ENCODE results near the gene PTPN18.

Gene PTPN18

GRCh38 chr2:130341562-130342019, 14.3 kb upstream of the PTPN18 start:
- DNase-seq: no peak

- DNase-seq: peak; percentile 87
These were observed 13.8 kb upstream of the PTPN18 start for GRCh38 chr2:130342020-130342532.

GRCh38 chr2:130342533-130343275, 13.2 kb upstream of the PTPN18 start, which contains the start of gene IMP4:
Gene IMP4, plus strand, starts transcription at chr2:130342897. Its CDS starts 36 bp downstream, at chr2:130342933.
- peak; percentile 91 for DNase-seq

GRCh38 chr2:130344578-130344977, 11.3 kb upstream of the PTPN18 start:
- DNase-seq: no peak

DNA sequence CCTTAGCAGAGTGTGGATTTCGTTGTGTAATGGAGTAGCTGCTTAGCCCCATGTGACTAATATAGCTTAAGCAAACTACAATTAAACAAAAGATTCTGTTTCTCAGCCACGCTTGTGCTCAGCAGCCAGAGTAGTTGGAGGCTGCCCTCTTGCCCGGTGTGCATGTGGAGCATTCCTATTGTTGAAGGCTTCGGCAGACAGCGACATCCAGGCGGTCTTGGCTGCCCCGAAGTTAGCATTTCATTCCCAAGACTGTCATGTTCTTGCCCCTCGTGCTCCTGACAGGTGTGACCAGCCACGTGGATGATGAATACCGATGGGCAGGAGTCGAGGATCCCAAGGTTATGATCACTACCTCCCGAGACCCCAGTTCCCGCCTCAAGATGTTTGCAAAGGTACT, 10.8 kb upstream of the PTPN18 start:
- no peak for DNase-seq

- no peak for DNase-seq
These were observed 10.2 kb upstream of the PTPN18 start for GRCh38 chr2:130345611-130346010.

DNA sequence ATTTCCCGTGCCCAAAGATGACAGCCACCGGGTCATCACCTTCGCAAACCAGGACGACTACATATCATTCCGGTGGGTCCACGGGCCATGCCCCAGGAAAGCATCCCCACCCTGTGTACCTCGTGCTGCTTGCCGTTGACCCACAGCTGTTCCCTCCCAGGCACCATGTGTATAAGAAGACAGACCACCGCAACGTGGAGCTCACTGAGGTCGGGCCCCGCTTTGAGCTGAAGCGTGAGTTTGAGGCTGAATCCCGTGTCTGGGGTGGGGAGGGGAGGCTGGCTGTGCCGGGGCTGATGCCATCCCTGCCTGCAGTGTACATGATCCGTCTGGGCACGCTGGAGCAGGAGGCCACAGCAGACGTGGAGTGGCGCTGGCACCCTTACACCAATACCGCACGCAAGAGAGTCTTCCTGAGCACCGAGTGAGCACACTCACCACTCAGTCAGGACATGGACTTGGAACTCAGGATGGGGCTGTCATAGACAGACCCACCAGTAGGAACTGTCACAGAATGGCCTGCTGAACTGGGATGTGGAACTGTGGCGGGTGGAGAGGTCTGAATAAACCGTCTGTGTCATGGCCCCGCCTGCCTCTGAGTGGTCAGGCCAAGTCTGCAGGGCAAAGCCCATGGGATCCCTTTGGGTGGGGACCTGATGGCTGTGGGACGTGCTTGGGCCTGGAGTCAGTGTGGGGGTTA, 9.7 kb upstream of the PTPN18 start:
- no peak for DNase-seq

DNA sequence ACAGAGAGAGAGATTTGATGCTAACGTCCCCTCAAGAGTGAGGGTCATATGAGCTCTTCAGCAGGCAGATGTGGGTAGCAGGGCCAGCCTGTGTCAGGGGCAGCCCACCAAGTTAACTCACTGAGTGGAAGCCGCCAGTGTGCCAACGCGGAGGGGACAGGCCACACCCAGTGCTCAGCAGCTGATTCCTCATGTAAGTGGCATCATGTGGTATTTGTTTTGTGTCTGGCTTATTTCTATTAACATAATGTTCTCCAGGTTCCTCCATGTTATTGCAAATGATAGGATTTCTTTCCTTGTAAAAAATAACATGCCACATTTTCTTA, 9.2 kb upstream of the PTPN18 start:
- no peak for DNase-seq

GRCh38 chr2:130347220-130347925, 8.5 kb upstream of the PTPN18 start:
- no peak for DNase-seq

GRCh38 chr2:130349174-130349573, 6.7 kb upstream of the PTPN18 start:
- DNase-seq: no peak

GRCh38 chr2:130351711-130352110, 4.1 kb upstream of the PTPN18 start:
- DNase-seq: no peak

- DNase-seq: no peak
These were observed 3.6 kb upstream of the PTPN18 start for GRCh38 chr2:130352237-130352636.

GRCh38 chr2:130353291-130354138, 2.3 kb upstream of the PTPN18 start:
- DNase-seq: no peak

- no peak for DNase-seq
These were observed 1.8 kb upstream of the PTPN18 start for GRCh38 chr2:130354139-130354428.

GRCh38 chr2:130355172-130355577, 681 bp upstream of the PTPN18 start:
- no peak for DNase-seq

DNA sequence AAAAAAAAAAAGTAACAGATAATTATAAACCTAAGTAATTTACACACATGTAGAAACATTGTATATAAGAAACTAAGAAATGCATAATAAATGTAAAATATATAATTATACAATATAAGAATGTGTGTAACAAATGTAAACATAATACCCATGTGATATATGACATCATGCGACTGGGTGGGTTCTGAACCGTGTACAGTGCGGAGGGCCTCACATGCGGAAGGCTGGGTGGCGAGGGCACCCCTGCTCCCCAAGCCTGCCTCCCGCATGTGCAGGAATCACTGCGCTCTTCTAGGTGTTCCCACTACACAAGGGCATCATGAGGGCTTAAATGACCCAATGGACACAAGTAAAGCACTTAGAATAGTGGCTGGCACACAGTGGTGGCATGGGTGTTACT, 2.0 kb downstream of the PTPN18 start:
- DNase-seq: no peak

DNA sequence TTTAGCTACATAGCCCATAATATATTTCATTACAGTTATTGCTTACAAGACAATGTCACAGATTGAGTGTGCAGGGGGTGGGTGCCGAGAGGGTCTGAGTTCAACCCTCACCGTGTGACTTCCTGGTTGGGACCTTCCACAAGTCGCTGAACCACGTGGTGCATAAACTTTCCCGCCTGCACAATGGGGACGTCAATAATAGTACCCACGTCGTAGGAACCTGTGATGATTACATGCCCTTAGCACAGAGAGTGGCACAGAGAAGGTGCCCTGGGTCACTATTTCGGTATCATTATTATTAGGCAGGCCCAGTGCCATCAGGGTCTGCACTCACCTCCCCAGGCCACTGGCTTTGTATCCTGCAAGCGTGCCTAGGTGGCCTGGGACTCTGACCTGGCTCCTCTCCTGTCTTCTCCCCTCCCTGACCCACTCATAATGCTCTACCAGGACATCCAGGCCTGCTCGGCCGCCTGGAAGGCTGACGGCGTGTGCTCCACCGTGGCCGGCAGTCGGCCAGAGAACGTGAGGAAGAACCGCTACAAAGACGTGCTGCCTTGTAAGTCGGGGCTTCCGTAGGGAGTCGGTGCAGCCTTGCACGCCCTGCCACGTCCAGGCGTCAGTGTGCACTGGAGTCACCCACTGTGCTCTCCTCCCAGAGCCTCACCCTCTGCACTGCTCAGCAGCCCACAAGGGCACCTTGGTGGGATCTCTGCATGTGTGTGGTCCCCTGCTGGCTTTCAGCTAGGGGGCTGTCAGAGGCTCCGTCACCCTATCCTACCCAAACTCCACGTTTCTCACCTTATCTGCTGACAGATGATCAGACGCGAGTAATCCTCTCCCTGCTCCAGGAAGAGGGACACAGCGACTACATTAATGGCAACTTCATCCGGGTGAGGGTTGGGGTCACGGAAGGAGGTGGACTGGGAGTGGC, 2.8 kb downstream of the PTPN18 start:
- DNase-seq: no peak

DNA sequence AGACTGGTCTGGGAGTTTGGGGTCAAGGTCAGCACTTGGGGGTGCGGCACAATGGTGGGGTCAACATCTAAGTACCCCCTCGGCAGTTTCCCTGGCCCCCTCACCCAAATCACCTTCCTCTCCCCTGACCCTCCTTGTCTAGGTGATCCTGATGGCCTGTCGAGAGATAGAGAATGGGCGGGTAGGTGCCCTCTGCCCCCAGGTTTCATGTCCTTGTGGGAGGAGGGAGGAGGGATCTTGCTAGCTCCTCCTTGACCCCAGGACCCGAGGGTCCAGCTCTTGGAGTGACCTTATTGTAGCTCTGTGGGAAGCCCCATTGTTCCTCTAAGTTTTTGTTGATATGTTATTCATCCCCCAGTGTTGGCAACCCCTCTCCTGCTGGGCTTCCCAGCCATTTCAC, 3.6 kb downstream of the PTPN18 start:
- no peak for DNase-seq

DNA sequence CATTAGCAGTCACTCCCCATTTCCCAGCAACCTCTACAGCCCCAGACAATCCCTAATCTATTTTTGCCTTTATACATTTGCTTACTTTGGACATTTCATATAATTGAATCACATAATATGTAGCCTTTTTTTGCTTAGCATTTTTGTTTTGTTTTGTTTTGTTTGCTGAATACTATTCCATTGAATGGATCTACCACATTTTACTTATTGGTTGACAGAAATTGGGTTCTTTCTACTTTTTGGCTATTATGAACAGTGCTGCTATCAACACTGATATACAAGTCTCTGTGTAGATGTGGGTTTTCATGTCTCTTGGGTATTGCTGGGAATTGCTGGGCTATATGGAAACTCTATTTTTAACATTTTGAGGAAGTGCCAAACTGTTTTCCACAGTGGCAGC, 7.6 kb downstream of the PTPN18 start:
- DNase-seq: no peak

- no peak for DNase-seq
These were observed 9.2 kb downstream of the PTPN18 start for GRCh38 chr2:130365075-130365474.

DNA sequence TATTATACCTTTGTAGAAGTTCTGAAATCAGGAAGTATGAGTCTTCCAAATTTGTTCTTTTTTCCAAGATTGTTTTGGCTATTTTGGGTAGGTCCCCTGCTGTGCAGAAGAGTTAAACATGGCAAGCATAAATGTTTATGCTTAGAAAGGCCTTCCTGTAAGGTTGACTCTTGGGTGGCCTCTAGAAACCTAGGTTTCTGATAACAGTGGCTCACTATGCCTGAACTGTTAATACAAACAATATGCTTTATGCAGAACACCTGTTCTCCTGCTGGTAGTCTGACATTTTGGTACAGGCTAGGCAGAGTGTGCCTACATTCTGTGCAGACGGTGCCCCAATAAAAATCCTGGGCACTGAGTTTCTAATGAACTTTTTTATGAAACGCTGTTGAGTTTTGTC, 10.1 kb downstream of the PTPN18 start:
- DNase-seq: no peak

- DNase-seq: no peak
These were observed 10.9 kb downstream of the PTPN18 start for GRCh38 chr2:130366720-130367119.
